GM12878 (cell line): ENCODE data around the gene USPL1. TPM values are rescaled to one million over a fixed set of nuclear protein-coding genes. Genes with fewer than 3 reads are reported as not detected.

ENCODE experiments used
- CBX5 ChIP-seq: sonication (generic); IDR thresholded peaks from 2 replicates; pipeline ENCODE4 v1.6.1; 2016; ENCODE audit warnings: low read depth, moderate library complexity, mild to moderate bottlenecking, inconsistent platforms
- CHD1 ChIP-seq: IDR thresholded peaks from 2 replicates; pipeline ENCODE4 v1.6.1; 2012; ENCODE audit warnings: low read depth, low read length, improper control_type of control experiment
- KAT2A ChIP-seq: conservative IDR thresholded peaks from 2 replicates; pipeline ENCODE4 v1.6.1; 2011; ENCODE audit warnings: low read depth, low read length; ENCODE audit not compliant: control insufficient read depth
- MYC ChIP-seq: IDR thresholded peaks from 2 replicates; pipeline ENCODE4 v1.6.1; 2011; ENCODE audit warnings: mild to moderate bottlenecking, low read length, moderate library complexity, inconsistent platforms; ENCODE audit not compliant: insufficient read depth, insufficient replicate concordance, insufficient read length, severe bottlenecking
- NFYA ChIP-seq: IDR thresholded peaks from 2 replicates; pipeline ENCODE4 v1.6.1; 2011; ENCODE audit warnings: low read depth, mild to moderate bottlenecking, low read length, improper control_type of control experiment, borderline replicate concordance
- NR2C1 ChIP-seq: fragments of 450-650 bp; IDR thresholded peaks from 2 replicates; pipeline ENCODE4 v1.6.1; 2017; ENCODE audit warnings: antibody characterized with exemption, mild to moderate bottlenecking, moderate library complexity
- PAX5 ChIP-seq: IDR thresholded peaks from 2 replicates; pipeline ENCODE4 v1.6.1; 2011; ENCODE audit warnings: low read depth, low read length, borderline replicate concordance
- POU2F2 ChIP-seq: IDR thresholded peaks from 3 replicates; pipeline ENCODE4 v1.6.1; 2011; ENCODE audit warnings: low read depth, mild to moderate bottlenecking, low read length, borderline replicate concordance
- RAD51 ChIP-seq: fragments of 450-650 bp; IDR thresholded peaks from 2 replicates; pipeline ENCODE4 v1.6.1; 2016; ENCODE audit warnings: moderate library complexity, mild to moderate bottlenecking, inconsistent platforms
- RB1 ChIP-seq: fragments of 450-650 bp; formaldehyde crosslinking; IDR thresholded peaks from 2 replicates; pipeline ENCODE4 v1.6.1; 2017; ENCODE audit warnings: mild to moderate bottlenecking, borderline replicate concordance
- RBBP5 ChIP-seq: fragments of 200-600 bp; sonication (generic); conservative IDR thresholded peaks from 2 replicates; pipeline ENCODE4 v1.6.1; 2016
- SMC3 ChIP-seq: IDR thresholded peaks from 2 replicates; pipeline ENCODE4 v1.6.1; 2011; ENCODE audit warnings: low read length, improper control_type of control experiment, borderline replicate concordance
- SRF ChIP-seq, 2 experiments: IDR thresholded peaks; 2 replicates each; pipeline ENCODE4 v1.6.1; 2011; ENCODE audit warnings: low read depth in 2 of 2, low read length in 2 of 2, mild to moderate bottlenecking in 1 of 2, moderate library complexity in 1 of 2
- SUPT20H ChIP-seq: IDR thresholded peaks from 2 replicates; pipeline ENCODE4 v1.6.1; 2011; ENCODE audit warnings: low read depth, mild to moderate bottlenecking, low read length, moderate library complexity, borderline replicate concordance; ENCODE audit not compliant: control insufficient read depth
- TBL1XR1 ChIP-seq: IDR thresholded peaks from 2 replicates; pipeline ENCODE4 v1.6.1; 2012; ENCODE audit warnings: low read depth, low read length, improper control_type of control experiment
- YY1 ChIP-seq: IDR thresholded peaks from 2 replicates; pipeline ENCODE4 v1.6.1; 2011; ENCODE audit warnings: low read depth, mild to moderate bottlenecking, low read length
- ZNF384 ChIP-seq: IDR thresholded peaks from 2 replicates; pipeline ENCODE4 v1.6.1; 2012; ENCODE audit warnings: low read depth, mild to moderate bottlenecking, low read length, improper control_type of control experiment, borderline replicate concordance
- polyA plus RNA-seq, 11 experiments: library from polyadenylated mRNA; depleted of rRNA in 4 of 11; unstranded in 6 of 11; stranded (reverse) in 5 of 11; fragments of >200 nt; fragmentation: Nextera tagmentation in 4 of 11; fragmentation: Illumina TruSeq in 1 of 11; extraction: Ambion mirVana in 4 of 11; extraction: Trizol in 1 of 11; gene quantifications; 1 replicate in 1 of 11; 2 replicates in 10 of 11; pipeline versions ENCODE4 v1.2.1 to v1.2.3, GENCODE V29; 2011 to 2016; ENCODE audit warnings: inconsistent platforms in 2 of 11, missing spikeins in 2 of 11, low read depth in 1 of 11
- total RNA-seq, 4 experiments: library from RNA; depleted of rRNA in 3 of 4; stranded (reverse); fragments of >200 nt in 3 of 4; fragmentation: Illumina TruSeq in 1 of 4; extraction: Trizol in 1 of 4; gene quantifications; 2 replicates each; pipeline versions ENCODE4 v1.2.1 to v1.2.3, GENCODE V29; 2013 to 2021
- TF ChIP-seq, protein P1 (sequence below): IDR thresholded peaks from 2 replicates; pipeline ENCODE4 v1.6.1; 2012; ENCODE audit warnings: low read depth, low read length, improper control_type of control experiment
- TF ChIP-seq, protein P2 (sequence below): fragments of 450-650 bp; IDR thresholded peaks from 2 replicates; pipeline ENCODE4 v1.6.1; 2016; ENCODE audit warnings: mild to moderate bottlenecking
- TF ChIP-seq, protein P3 (sequence below), 3 experiments: IDR thresholded peaks in 2 of 3; conservative IDR thresholded peaks in 1 of 3; 2 replicates each; pipeline ENCODE4 v1.5.1; 2011; ENCODE audit warnings: low read depth in 3 of 3, low read length in 3 of 3, mild to moderate bottlenecking in 3 of 3, control low read depth in 2 of 3, moderate library complexity in 2 of 3, inconsistent platforms in 1 of 3, mixed read lengths in 1 of 3; ENCODE audit not compliant: control insufficient read depth in 2 of 3, insufficient read depth in 1 of 3; ENCODE audit errors: extremely low read depth in 1 of 3
- TF ChIP-seq, protein P4 (sequence below): IDR thresholded peaks from 2 replicates; pipeline ENCODE4 v1.6.1; 2011; ENCODE audit warnings: low read depth, mild to moderate bottlenecking, low read length, moderate library complexity, borderline replicate concordance; ENCODE audit errors: extremely low read depth
- TF ChIP-seq, protein P5 (sequence below): fragments of 450-650 bp; IDR thresholded peaks from 2 replicates; pipeline ENCODE4 v1.6.1; 2017; ENCODE audit warnings: mild to moderate bottlenecking

USPL1 gene
- total and polyA plus RNA-seq, 10 of the 15 experiments (the other 5 are each of a cell fraction or from before 2014, with no cell fraction given) = 7.9 to 23.2 (median 15.8) TPM

DNA sequence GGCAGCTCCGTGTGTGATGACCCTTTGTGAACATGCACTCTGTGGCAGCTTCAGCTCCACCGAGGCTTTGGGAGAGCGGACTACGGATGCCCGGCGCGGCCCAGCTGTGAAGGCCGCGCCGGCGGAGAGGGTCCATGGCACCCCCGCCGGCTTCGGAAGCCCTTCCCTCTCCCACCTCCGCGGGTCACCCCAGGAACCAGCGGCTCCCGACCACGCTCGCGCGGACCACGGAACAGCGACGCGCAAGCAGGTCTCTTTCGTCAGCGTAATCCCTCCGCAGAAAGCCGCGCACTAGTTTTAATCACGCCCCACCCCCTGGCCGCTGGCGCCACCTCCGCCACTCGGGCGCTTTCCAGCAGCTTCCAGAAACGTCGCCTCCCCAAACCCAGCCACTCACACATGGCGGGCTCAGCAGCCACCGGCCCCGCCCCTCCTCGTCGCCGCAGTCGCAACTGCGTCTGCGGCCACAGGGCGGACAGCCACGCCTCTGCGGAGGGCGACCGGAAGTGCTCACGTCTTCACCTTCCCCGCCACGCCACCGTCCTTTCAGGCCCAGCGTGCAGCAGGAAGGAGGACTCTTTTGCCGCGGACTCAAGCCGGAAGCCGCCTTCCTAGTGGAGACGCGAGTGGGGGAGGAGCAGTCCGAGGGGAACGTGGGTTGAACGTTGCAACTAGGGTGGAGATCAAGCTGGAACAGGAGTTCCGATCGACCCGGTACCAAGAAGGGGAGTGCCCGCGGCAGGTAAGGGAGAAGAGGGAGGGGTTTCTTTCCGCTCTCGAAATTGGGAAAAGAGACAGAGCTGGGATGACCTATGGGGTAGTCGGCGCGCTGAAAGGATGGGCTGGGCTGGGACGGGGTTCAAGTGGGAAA is at the start of gene USPL1 (continued):
- TF ChIP-seq, protein P1, sequence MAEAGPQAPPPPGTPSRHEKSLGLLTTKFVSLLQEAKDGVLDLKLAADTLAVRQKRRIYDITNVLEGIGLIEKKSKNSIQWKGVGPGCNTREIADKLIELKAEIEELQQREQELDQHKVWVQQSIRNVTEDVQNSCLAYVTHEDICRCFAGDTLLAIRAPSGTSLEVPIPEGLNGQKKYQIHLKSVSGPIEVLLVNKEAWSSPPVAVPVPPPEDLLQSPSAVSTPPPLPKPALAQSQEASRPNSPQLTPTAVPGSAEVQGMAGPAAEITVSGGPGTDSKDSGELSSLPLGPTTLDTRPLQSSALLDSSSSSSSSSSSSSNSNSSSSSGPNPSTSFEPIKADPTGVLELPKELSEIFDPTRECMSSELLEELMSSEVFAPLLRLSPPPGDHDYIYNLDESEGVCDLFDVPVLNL = peak; percentile 60; the same call in 1 of the 2 replicates
- TF ChIP-seq MYC (peak; percentile 92), CHD1 (no peak; the same call in 1 of the 2 replicates), ZNF384 (no peak; the same call in 1 of the 2 replicates), RAD51 (no peak), RBBP5 (no peak; the same call in 1 of the 2 replicates), PAX5 (peak; percentile 73; the same call in 1 of the 2 replicates), KAT2A (no peak), CBX5 (peak; percentile 98), NFYA (no peak), SUPT20H (no peak), YY1 (peak; percentile 87), NR2C1 (peak; percentile 90), TBL1XR1 (peak; percentile 82), SMC3 (peak; percentile 6; the same call in 1 of the 2 replicates), RB1 (peak; percentile 93; the same call in 1 of the 2 replicates), POU2F2 (peak; percentile 51; the same call in 2 of the 3 replicates), SRF (IDR thresholded peaks at IDR 0.05; ENCODE audit: low read depth in 2 of 2, low read length in 2 of 2) (peak; percentile 62 to 93)
- TF ChIP-seq, protein P2, sequence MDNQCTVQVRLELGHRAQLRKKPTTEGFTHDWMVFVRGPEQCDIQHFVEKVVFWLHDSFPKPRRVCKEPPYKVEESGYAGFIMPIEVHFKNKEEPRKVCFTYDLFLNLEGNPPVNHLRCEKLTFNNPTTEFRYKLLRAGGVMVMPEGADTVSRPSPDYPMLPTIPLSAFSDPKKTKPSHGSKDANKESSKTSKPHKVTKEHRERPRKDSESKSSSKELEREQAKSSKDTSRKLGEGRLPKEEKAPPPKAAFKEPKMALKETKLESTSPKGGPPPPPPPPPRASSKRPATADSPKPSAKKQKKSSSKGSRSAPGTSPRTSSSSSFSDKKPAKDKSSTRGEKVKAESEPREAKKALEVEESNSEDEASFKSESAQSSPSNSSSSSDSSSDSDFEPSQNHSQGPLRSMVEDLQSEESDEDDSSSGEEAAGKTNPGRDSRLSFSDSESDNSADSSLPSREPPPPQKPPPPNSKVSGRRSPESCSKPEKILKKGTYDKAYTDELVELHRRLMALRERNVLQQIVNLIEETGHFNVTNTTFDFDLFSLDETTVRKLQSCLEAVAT = 0 out of 2 replicates have a peak, but pooled peaks have one; percentile 54
- TF ChIP-seq, protein P3, sequence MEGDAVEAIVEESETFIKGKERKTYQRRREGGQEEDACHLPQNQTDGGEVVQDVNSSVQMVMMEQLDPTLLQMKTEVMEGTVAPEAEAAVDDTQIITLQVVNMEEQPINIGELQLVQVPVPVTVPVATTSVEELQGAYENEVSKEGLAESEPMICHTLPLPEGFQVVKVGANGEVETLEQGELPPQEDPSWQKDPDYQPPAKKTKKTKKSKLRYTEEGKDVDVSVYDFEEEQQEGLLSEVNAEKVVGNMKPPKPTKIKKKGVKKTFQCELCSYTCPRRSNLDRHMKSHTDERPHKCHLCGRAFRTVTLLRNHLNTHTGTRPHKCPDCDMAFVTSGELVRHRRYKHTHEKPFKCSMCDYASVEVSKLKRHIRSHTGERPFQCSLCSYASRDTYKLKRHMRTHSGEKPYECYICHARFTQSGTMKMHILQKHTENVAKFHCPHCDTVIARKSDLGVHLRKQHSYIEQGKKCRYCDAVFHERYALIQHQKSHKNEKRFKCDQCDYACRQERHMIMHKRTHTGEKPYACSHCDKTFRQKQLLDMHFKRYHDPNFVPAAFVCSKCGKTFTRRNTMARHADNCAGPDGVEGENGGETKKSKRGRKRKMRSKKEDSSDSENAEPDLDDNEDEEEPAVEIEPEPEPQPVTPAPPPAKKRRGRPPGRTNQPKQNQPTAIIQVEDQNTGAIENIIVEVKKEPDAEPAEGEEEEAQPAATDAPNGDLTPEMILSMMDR (IDR thresholded peaks at IDR 0.05 in 2 of 3, conservative IDR thresholded peaks at IDR 0.05 in 1 of 3; ENCODE audit: control insufficient read depth in 2 of 3, extremely low read depth in 1 of 3, insufficient read depth in 1 of 3, low read depth in 3 of 3, low read length in 3 of 3) = peak in 1 of 3 experiments; percentile 6; a peak in 1 of 6 replicates
- TF ChIP-seq, protein P4, sequence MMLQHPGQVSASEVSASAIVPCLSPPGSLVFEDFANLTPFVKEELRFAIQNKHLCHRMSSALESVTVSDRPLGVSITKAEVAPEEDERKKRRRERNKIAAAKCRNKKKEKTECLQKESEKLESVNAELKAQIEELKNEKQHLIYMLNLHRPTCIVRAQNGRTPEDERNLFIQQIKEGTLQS = no peak
- TF ChIP-seq, protein P5, sequence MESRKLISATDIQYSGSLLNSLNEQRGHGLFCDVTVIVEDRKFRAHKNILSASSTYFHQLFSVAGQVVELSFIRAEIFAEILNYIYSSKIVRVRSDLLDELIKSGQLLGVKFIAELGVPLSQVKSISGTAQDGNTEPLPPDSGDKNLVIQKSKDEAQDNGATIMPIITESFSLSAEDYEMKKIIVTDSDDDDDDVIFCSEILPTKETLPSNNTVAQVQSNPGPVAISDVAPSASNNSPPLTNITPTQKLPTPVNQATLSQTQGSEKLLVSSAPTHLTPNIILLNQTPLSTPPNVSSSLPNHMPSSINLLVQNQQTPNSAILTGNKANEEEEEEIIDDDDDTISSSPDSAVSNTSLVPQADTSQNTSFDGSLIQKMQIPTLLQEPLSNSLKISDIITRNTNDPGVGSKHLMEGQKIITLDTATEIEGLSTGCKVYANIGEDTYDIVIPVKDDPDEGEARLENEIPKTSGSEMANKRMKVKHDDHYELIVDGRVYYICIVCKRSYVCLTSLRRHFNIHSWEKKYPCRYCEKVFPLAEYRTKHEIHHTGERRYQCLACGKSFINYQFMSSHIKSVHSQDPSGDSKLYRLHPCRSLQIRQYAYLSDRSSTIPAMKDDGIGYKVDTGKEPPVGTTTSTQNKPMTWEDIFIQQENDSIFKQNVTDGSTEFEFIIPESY = 0 out of 2 replicates have a peak, but pooled peaks have one; percentile 15
